CD8-positive, alpha-beta memory T cell (primary cell): Measurements from ENCODE around the gene CHKA. TPM values are rescaled to one million over a fixed set of nuclear protein-coding genes. Genes with fewer than 3 reads are reported as not detected.

Experiments
- CTCF ChIA-PET: fragments of 350-600 bp; sonication (Branson Sonifier 250); formaldehyde crosslinking; loops from one replicate; lab custom pipeline; 2021; ENCODE audit warnings: antibody characterized with exemption; lab: Charles Lee
- POLR2A ChIA-PET: fragments of 350-600 bp; sonication (Branson Sonifier 250); formaldehyde crosslinking; loops from one replicate; lab custom pipeline; 2021; ENCODE audit warnings: antibody characterized with exemption; lab: Charles Lee
- DNase-seq, 5 donors: peaks; one replicate each; pipeline versions ENCODE4 v3.0.0 to v3.0.0-alpha.2; 2020 to 2022; ENCODE audit warnings: mixed read lengths in 1 of 5
- H3K27ac ChIP-seq: one replicate; pipeline ENCODE4 v1.7.0; 2013; ENCODE audit warnings: low read depth, mild to moderate bottlenecking, low read length, moderate library complexity
- H3K27me3 ChIP-seq: 2 replicates; pipeline ENCODE4 v1.7.0; 2013; ENCODE audit warnings: low read length, mild to moderate bottlenecking; ENCODE audit not compliant: insufficient read depth, poor library complexity, severe bottlenecking
- H3K36me3 ChIP-seq: 2 replicates; pipeline ENCODE4 v1.7.0; 2013; ENCODE audit warnings: mild to moderate bottlenecking, low read length, moderate library complexity; ENCODE audit not compliant: insufficient read depth
- H3K4me1 ChIP-seq: 2 replicates; pipeline ENCODE4 v1.7.0; 2013; ENCODE audit warnings: mild to moderate bottlenecking, low read length, moderate library complexity; ENCODE audit not compliant: insufficient read depth
- H3K4me3 ChIP-seq: 2 replicates; pipeline ENCODE4 v1.7.0; 2013; ENCODE audit warnings: mild to moderate bottlenecking, low read length
- H3K9me3 ChIP-seq: 2 replicates; pipeline ENCODE4 v1.7.0; 2013; ENCODE audit warnings: mild to moderate bottlenecking, low read length
- H3K27ac Mint-ChIP-seq, 8 donors: one replicate each; pipeline ENCODE4 v1.8.0; 2020 to 2021; ENCODE audit warnings: mixed read lengths in 8 of 8, mild to moderate bottlenecking in 6 of 8, inconsistent platforms in 3 of 8, moderate library complexity in 3 of 8
- H3K27me3 Mint-ChIP-seq, 2 donors: one replicate each; pipeline ENCODE4 v1.8.0; 2020 to 2021; ENCODE audit warnings: mixed read lengths in 2 of 2, mild to moderate bottlenecking in 1 of 2, moderate library complexity in 1 of 2
- H3K36me3 Mint-ChIP-seq, 3 donors: one replicate each; pipeline ENCODE4 v1.8.0; 2020 to 2021; ENCODE audit warnings: mixed read lengths in 3 of 3, inconsistent platforms in 1 of 3, mild to moderate bottlenecking in 1 of 3
- H3K4me1 Mint-ChIP-seq, 3 donors: one replicate each; pipeline ENCODE4 v1.8.0; 2020 to 2021; ENCODE audit warnings: mixed read lengths in 3 of 3, inconsistent platforms in 1 of 3, mild to moderate bottlenecking in 1 of 3
- H3K4me3 Mint-ChIP-seq, 7 donors: one replicate each; pipeline ENCODE4 v1.8.0; 2020 to 2021; ENCODE audit warnings: mixed read lengths in 7 of 7, mild to moderate bottlenecking in 6 of 7, moderate library complexity in 4 of 7, inconsistent platforms in 2 of 7
- H3K9me3 Mint-ChIP-seq, 5 donors: one replicate each; pipeline ENCODE4 v1.8.0; 2020 to 2022; ENCODE audit warnings: mixed read lengths in 5 of 5, mild to moderate bottlenecking in 3 of 5, moderate library complexity in 2 of 5, inconsistent platforms in 1 of 5
- polyA plus RNA-seq: library from polyadenylated mRNA; unstranded; fragments of 300-500 nt; fragmentation: Illumina TruSeq; gene quantifications from one replicate; pipeline ENCODE4 v1.2.3, GENCODE V29; 2021
- total RNA-seq, 2 experiments: library from RNA; stranded (reverse); gene quantifications; one replicate each; pipeline ENCODE4 v1.2.3, GENCODE V29; 2021

Gene CHKA
- total and polyA plus RNA-seq, 3 experiments from 2014 or later, result 3.1 to 14.0 (median 11.6) TPM

- ChIA-PET POLR2A (no interaction called here), CTCF (no interaction called here)
- H3K27me3 ChIP-seq, result no peaks in the 10 kb centered on the region
- H3K27me3 Mint-ChIP-seq, result no peaks in the 10 kb centered on the region
- no peak for DNase-seq
- H3K4me3 ChIP-seq, result no peak overlapping the region
- H3K4me1 Mint-ChIP-seq, result peaks cover 0 to 4% (median 0%) of the 10 kb centered on the region in 3 donors
- H3K9me3 Mint-ChIP-seq, result no peaks in the 10 kb centered on the region
- H3K27ac ChIP-seq, result no peak overlapping the region
- H3K36me3 ChIP-seq, result peaks cover 8% of the 10 kb centered on the region
- H3K4me1 ChIP-seq, result no peaks in the 10 kb centered on the region
- peaks cover 4 to 66% (median 23%) of the 10 kb centered on the region in 3 donors for H3K36me3 Mint-ChIP-seq
- H3K4me3 Mint-ChIP-seq, result no peak overlapping the region
- no peaks in the 10 kb centered on the region for H3K9me3 ChIP-seq
- peak overlapping the region in 3 of 8 donors; percentile 13 to 39 (median 31) for H3K27ac Mint-ChIP-seq
Measured at GRCh38 chr11:68160100-68160695, 39.0 kb upstream of the CHKA start.

GRCh38 chr11:68159665-68160064, 38.5 kb upstream of the CHKA start:
- peaks cover 4 to 69% (median 25%) of the 10 kb centered on the region in 3 donors for H3K36me3 Mint-ChIP-seq
- no peaks in the 10 kb centered on the region for H3K9me3 Mint-ChIP-seq
- H3K9me3 ChIP-seq, result no peaks in the 10 kb centered on the region
- H3K36me3 ChIP-seq, result peaks cover 8% of the 10 kb centered on the region
- H3K27ac Mint-ChIP-seq, result peak overlapping the region in 1 of 8 donors; percentile 4
- H3K4me1 Mint-ChIP-seq, result peaks cover 0 to 4% (median 0%) of the 10 kb centered on the region in 3 donors
- H3K27me3 Mint-ChIP-seq, result no peaks in the 10 kb centered on the region
- no peak overlapping the region for H3K4me3 ChIP-seq
- no peak overlapping the region for H3K4me3 Mint-ChIP-seq
- POLR2A ChIA-PET, result no interaction called here
- no peak for DNase-seq
- no peaks in the 10 kb centered on the region for H3K27me3 ChIP-seq
- CTCF ChIA-PET, result no interaction called here
- no peaks in the 10 kb centered on the region for H3K4me1 ChIP-seq
- no peak overlapping the region for H3K27ac ChIP-seq

GRCh38 chr11:68159161-68159560, 38.0 kb upstream of the CHKA start:
- Histone ChIP-seq H3K9me3 (no peaks in the 10 kb centered on the region), H3K36me3 (peaks cover 8% of the 10 kb centered on the region), H3K4me1 (no peaks in the 10 kb centered on the region), H3K4me3 (no peak overlapping the region), H3K27me3 (no peaks in the 10 kb centered on the region), H3K27ac (no peak overlapping the region)
- no peak for DNase-seq
- H3K36me3 Mint-ChIP-seq, result peaks cover 4 to 65% (median 25%) of the 10 kb centered on the region in 3 donors
- H3K27ac Mint-ChIP-seq, result peak overlapping the region in 1 of 8 donors; percentile 4
- H3K9me3 Mint-ChIP-seq, result no peaks in the 10 kb centered on the region
- H3K27me3 Mint-ChIP-seq, result no peaks in the 10 kb centered on the region
- H3K4me1 Mint-ChIP-seq, result peaks cover 0 to 4% (median 0%) of the 10 kb centered on the region in 3 donors
- no peak overlapping the region for H3K4me3 Mint-ChIP-seq
- ChIA-PET POLR2A (no interaction called here), CTCF (no interaction called here)

- Mint-ChIP-seq H3K27me3 (no peaks in the 10 kb centered on the region), H3K27ac (no peak overlapping the region), H3K4me1 (peaks cover 0 to 4% (median 0%) of the 10 kb centered on the region in 3 donors), H3K36me3 (peaks cover 4 to 60% (median 25%) of the 10 kb centered on the region in 3 donors), H3K9me3 (no peaks in the 10 kb centered on the region), H3K4me3 (no peak overlapping the region)
- no peaks in the 10 kb centered on the region for H3K4me1 ChIP-seq
- no peak for DNase-seq
- CTCF ChIA-PET, result no interaction called here
- POLR2A ChIA-PET, result interaction anchor here (0.7 kb wide), 1 partner anchor 55 kb away, joined by 3 read pairs; no protein-coding TSS in a partner anchor
- no peak overlapping the region for H3K4me3 ChIP-seq
- no peaks in the 10 kb centered on the region for H3K9me3 ChIP-seq
- H3K27ac ChIP-seq, result no peak overlapping the region
- no peaks in the 10 kb centered on the region for H3K27me3 ChIP-seq
- H3K36me3 ChIP-seq, result peaks cover 8% of the 10 kb centered on the region
Measured at GRCh38 chr11:68158580-68158979, 37.4 kb upstream of the CHKA start.

GRCh38 chr11:68153742-68154141, 32.6 kb upstream of the CHKA start:
- peaks cover 0 to 22% (median 9%) of the 10 kb centered on the region in 3 donors for H3K36me3 Mint-ChIP-seq

GRCh38 chr11:68150037-68150436, 28.8 kb upstream of the CHKA start:
- H3K27ac Mint-ChIP-seq, result no peak overlapping the region

More at GRCh38 chr11:68153742-68154141, 32.6 kb upstream of the CHKA start:
- CTCF ChIA-PET, result interaction anchor here (0.9 to 1.2 kb wide), 2 partner anchors 13 to 56 kb away, joined by 3 read pairs; no protein-coding TSS in a partner anchor
- Mint-ChIP-seq H3K27me3 (no peaks in the 10 kb centered on the region), H3K27ac (no peak overlapping the region), H3K4me3 (no peak overlapping the region), H3K9me3 (no peaks in the 10 kb centered on the region), H3K4me1 (peaks cover 0 to 4% (median 0%) of the 10 kb centered on the region in 3 donors)
- H3K9me3 ChIP-seq, result no peaks in the 10 kb centered on the region
- H3K4me1 ChIP-seq, result no peaks in the 10 kb centered on the region
- no peak for DNase-seq
- peaks cover 8% of the 10 kb centered on the region for H3K36me3 ChIP-seq
- no peaks in the 10 kb centered on the region for H3K27me3 ChIP-seq
- H3K4me3 ChIP-seq, result no peak overlapping the region
- POLR2A ChIA-PET, result no interaction called here
- no peak overlapping the region for H3K27ac ChIP-seq

GRCh38 chr11:68149417-68149816, 28.2 kb upstream of the CHKA start:
- CTCF ChIA-PET, result no interaction called here
- POLR2A ChIA-PET, result no interaction called here
- no peak overlapping the region for H3K27ac Mint-ChIP-seq

More at GRCh38 chr11:68150037-68150436, 28.8 kb upstream of the CHKA start:
- H3K27me3 Mint-ChIP-seq, result no peaks in the 10 kb centered on the region
- Histone ChIP-seq H3K9me3 (no peaks in the 10 kb centered on the region), H3K27me3 (no peaks in the 10 kb centered on the region), H3K27ac (no peak overlapping the region), H3K36me3 (no peaks in the 10 kb centered on the region), H3K4me3 (no peak overlapping the region), H3K4me1 (no peaks in the 10 kb centered on the region)
- H3K4me1 Mint-ChIP-seq, result no peaks in the 10 kb centered on the region
- ChIA-PET POLR2A (no interaction called here), CTCF (no interaction called here)
- no peak for DNase-seq
- no peaks in the 10 kb centered on the region for H3K9me3 Mint-ChIP-seq
- no peak overlapping the region for H3K4me3 Mint-ChIP-seq
- H3K36me3 Mint-ChIP-seq, result peaks cover 0 to 1% (median under 1%) of the 10 kb centered on the region in 3 donors

GRCh38 chr11:68148879-68149278, 27.7 kb upstream of the CHKA start:
- Mint-ChIP-seq H3K9me3 (no peaks in the 10 kb centered on the region), H3K27ac (no peak overlapping the region), H3K4me3 (no peak overlapping the region), H3K36me3 (no peaks in the 10 kb centered on the region), H3K27me3 (no peaks in the 10 kb centered on the region), H3K4me1 (no peaks in the 10 kb centered on the region)
- Histone ChIP-seq H3K4me1 (no peaks in the 10 kb centered on the region), H3K9me3 (no peaks in the 10 kb centered on the region), H3K27me3 (no peaks in the 10 kb centered on the region), H3K36me3 (no peaks in the 10 kb centered on the region), H3K4me3 (no peak overlapping the region), H3K27ac (no peak overlapping the region)
- ChIA-PET CTCF (no interaction called here), POLR2A (no interaction called here)
- DNase-seq, result no peak

More at GRCh38 chr11:68149417-68149816, 28.2 kb upstream of the CHKA start:
- no peaks in the 10 kb centered on the region for H3K36me3 ChIP-seq
- no peaks in the 10 kb centered on the region for H3K4me1 ChIP-seq
- no peak overlapping the region for H3K4me3 ChIP-seq
- Mint-ChIP-seq H3K9me3 (no peaks in the 10 kb centered on the region), H3K4me3 (no peak overlapping the region), H3K4me1 (no peaks in the 10 kb centered on the region), H3K27me3 (no peaks in the 10 kb centered on the region), H3K36me3 (no peaks in the 10 kb centered on the region)
- H3K9me3 ChIP-seq, result no peaks in the 10 kb centered on the region
- H3K27me3 ChIP-seq, result no peaks in the 10 kb centered on the region
- H3K27ac ChIP-seq, result no peak overlapping the region
- no peak for DNase-seq
